HG02678 (cell line): ENCODE results near the gene DPEP1.
"Not testable (repeated sequence)": the region's sequence is repeated elsewhere in the genome, so short reads cannot be mapped to it uniquely, and the experiment has no call there.

Source experiments
- ATAC-seq: cut with Tn5 transposase; IDR thresholded peaks from one replicate; pipeline ENCODE4 v1.9.1; 2021; ENCODE audit warnings: mild to moderate bottlenecking, moderate library complexity; ENCODE audit not compliant: unreplicated experiment

The DPEP1 gene

DNA sequence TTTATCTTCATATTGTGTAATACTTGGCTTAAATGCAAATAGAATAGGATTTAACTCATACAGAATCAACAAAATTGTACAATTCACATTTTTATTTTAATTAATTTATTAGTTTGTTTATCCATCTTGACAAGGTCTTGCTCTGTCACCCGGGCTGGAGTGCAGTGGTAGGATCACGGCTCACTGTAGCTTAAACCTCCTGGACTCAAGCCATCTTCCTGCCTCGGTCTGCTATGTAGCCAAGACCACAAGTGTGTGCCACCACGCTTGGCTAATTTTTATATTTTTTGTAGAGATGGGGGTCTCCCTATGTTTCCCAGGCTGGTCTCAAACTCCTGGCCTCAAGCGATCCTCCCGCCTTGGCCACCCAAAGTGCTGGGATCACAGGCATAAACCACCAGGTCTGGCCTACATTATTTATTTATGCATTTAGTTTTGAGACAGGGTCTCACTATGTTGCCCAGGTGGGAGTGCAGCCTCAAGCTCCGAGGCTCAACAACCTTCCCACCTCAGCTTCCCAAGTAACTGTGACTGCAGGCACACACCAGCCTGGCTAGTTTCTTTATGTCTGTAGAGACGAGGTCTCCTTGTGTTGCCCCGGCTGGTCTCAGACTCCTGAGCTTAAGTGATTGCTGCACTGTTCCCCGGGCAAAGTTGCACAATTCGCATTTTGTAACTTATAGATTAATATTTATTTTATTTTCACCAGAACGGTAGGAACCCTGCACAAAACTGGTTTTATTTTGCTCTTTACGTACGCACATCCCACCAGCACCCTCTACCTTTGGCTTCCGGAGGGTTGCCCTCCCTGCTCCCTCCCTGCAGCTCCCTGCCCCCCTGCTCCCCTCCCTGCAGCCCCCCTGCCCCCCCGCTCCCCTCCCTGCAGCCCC is 4.9 kb downstream of the DPEP1 start:
- ATAC-seq: no peak

- ATAC-seq: no peak
Observed at GRCh38 chr16:89619840-89620239, 6.4 kb downstream of the DPEP1 start.

GRCh38 chr16:89620406-89620841 is 7.0 kb downstream of the DPEP1 start:
- no peak for ATAC-seq

GRCh38 chr16:89621136-89621697 is 7.8 kb downstream of the DPEP1 start:
- ATAC-seq: no peak

DNA sequence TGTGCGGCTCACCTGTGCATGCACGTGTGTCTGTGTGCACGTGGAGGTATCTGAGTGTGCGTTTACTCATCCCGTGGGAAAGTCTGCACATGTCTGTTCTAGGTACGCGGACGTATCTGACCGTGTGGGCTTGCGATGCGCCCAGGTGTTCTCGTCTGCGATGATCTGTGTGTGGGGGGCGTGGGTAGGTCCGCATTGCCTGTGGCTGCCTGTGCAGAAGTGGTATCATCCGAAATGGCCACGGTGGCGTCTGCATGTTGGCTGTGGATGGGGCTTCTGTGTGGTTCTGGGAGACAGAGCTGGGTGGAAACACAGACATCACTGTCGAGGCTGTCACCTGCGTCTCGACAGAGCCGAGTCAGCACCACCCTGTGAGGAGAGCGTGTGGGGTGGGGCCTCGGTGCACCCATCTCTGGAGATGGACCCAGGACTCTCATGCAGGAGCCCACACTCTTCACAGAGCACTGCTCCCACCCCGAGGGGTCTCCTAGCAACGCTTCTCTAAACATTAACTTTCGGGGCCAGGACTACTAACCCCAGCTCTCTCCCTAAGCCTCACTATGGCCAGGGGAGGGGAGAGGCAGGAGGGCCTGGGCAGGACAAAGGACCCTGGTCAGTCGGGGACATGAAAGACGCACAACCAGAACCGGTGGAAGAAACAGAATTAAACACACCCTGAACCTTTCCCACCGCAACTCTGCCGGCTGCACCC is 8.4 kb downstream of the DPEP1 start:
- ATAC-seq: no peak

GRCh38 chr16:89623511-89624261 is 10.2 kb downstream of the DPEP1 start:
- ATAC-seq: no peak

GRCh38 chr16:89624777-89625761 is 11.6 kb downstream of the DPEP1 start:
- ATAC-seq: no peak

GRCh38 chr16:89629827-89630610 is 16.6 kb downstream of the DPEP1 start:
- no peak for ATAC-seq

GRCh38 chr16:89633064-89633631 is 19.7 kb downstream of the DPEP1 start:
- ATAC-seq: no peak

- ATAC-seq: not testable (repeated sequence)
Observed at GRCh38 chr16:89634463-89635385, 21.3 kb downstream of the DPEP1 start.

- ATAC-seq: no peak
Observed at GRCh38 chr16:89636663-89637062, 23.2 kb downstream of the DPEP1 start.

- no peak for ATAC-seq
Observed at GRCh38 chr16:89637379-89637778, 23.9 kb downstream of the DPEP1 start.

DNA sequence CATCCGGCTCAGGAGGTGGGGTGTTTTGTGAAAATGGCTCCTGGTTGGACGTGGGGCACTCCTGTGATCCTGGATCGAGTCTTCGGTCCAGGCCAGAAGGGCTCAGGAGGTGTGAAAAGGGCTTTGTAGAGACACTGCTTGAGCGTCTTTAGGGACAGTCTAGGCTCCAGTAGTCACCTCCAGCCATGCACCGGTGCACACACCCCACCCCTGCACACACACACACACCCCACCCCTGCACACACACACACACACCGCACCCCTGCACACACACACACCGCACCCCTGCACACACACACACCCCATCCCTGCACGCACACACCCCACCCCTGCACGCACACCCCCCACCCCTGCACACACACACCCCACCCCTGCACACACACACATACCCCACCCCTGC is 25.0 kb downstream of the DPEP1 start:
- ATAC-seq: no peak

- ATAC-seq: no peak
Observed at GRCh38 chr16:89639385-89639784, 25.9 kb downstream of the DPEP1 start.

GRCh38 chr16:89641458-89642119 is 28.1 kb downstream of the DPEP1 start:
- no peak for ATAC-seq

DNA sequence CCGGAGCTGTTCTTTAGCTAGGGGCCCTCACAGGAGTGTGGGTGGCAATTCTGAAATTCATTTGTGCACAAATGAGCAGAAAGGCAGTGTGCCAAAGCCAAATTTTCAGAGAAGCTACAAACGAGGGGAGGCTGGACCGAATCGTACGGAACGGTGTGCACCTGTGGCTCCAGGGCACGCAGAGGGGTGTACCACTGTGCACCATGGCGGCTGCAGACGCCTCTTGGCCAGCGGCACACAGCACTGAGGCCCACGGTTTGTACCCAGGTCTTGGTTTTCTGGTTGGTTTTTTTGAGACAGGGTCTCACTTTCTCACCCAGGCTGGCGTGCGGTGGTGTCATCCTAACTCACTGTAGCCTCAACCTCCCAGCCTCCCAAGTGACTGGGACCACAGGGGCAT is 29.1 kb downstream of the DPEP1 start:
- no peak for ATAC-seq

- ATAC-seq: no peak
Observed at GRCh38 chr16:89643769-89644300, 30.4 kb downstream of the DPEP1 start.
